IMR-90 (cell line): Measurements from ENCODE around the gene MSMP. TPM values are rescaled to one million over a fixed set of nuclear protein-coding genes. Genes with fewer than 3 reads are reported as not detected.

ENCODE experiments used
- ATAC-seq: fragments of 200-7000 bp; cut with Tn5 transposase; 2 replicates; pipeline ENCODE4 v1.9.1; 2020; ENCODE audit warnings: low read depth, mild to moderate bottlenecking, moderate library complexity
- BruUV-seq: library from RNA; stranded (reverse); fragments of 400-500 nt; replicated peaks from 2 replicates; lab custom pipeline; 2021; lab: Mats Ljungman, UMichigan
- CTCF ChIA-PET: fragments of 300-600 bp; formaldehyde crosslinking; extraction: SDS; loops from one replicate; lab custom pipeline; 2021; ENCODE audit warnings: antibody characterized with exemption; lab: Yijun Ruan, JAX
- POLR2A ChIA-PET: fragments of 300-600 bp; sonication (Branson Sonifier 250); formaldehyde crosslinking; loops from one replicate; lab custom pipeline; 2022; ENCODE audit warnings: antibody characterized with exemption; ENCODE audit not compliant: unreplicated experiment; lab: Charles Lee
- DNase-seq: peaks from one replicate; pipeline ENCODE4 v3.0.0; 2013
- H2AFZ ChIP-seq: replicated peaks from 2 replicates; pipeline ENCODE3; 2013; ENCODE audit warnings: low read length, mild to moderate bottlenecking; ENCODE audit not compliant: poor library complexity
- H2AK5ac ChIP-seq: 2 replicates; pipeline ENCODE4 v1.6.1; 2013; ENCODE audit warnings: low read depth, low read length, inconsistent platforms
- H2AK9ac ChIP-seq: replicated peaks from 2 replicates; pipeline ENCODE3; 2013; ENCODE audit warnings: mild to moderate bottlenecking, low read depth, low read length, moderate library complexity; ENCODE audit not compliant: poor library complexity
- H2BK120ac ChIP-seq: 2 replicates; pipeline ENCODE4 v1.6.1; 2013; ENCODE audit warnings: low read depth, low read length, inconsistent platforms
- H2BK15ac ChIP-seq: 3 replicates; pipeline ENCODE4 v1.6.1; 2013; ENCODE audit warnings: low read depth, low read length, inconsistent platforms
- H2BK20ac ChIP-seq: 2 replicates; pipeline ENCODE4 v1.6.1; 2013; ENCODE audit warnings: low read depth, mild to moderate bottlenecking, inconsistent platforms, low read length, moderate library complexity
- H2BK5ac ChIP-seq: 2 replicates; pipeline ENCODE4 v1.6.1; 2013; ENCODE audit warnings: mild to moderate bottlenecking, low read depth, low read length, inconsistent platforms; ENCODE audit not compliant: poor library complexity, severe bottlenecking
- H3K14ac ChIP-seq: replicated peaks from 2 replicates; pipeline ENCODE4 v1.6.1; 2013; ENCODE audit warnings: low read depth, low read length, inconsistent platforms
- H3K18ac ChIP-seq: 2 replicates; pipeline ENCODE4 v1.6.1; 2013; ENCODE audit warnings: low read depth, low read length, control low read depth
- H3K23ac ChIP-seq: 2 replicates; pipeline ENCODE4 v1.6.1; 2013; ENCODE audit warnings: low read depth, low read length, inconsistent platforms
- H3K27ac ChIP-seq: 2 replicates; pipeline ENCODE4 v1.5.1; 2013; ENCODE audit warnings: mild to moderate bottlenecking, control low read depth, low read length; ENCODE audit not compliant: insufficient read depth
- H3K27me3 ChIP-seq: 2 replicates; pipeline ENCODE4 v1.6.1; 2013; ENCODE audit warnings: low read length; ENCODE audit not compliant: control insufficient read depth, insufficient read depth
- H3K36me3 ChIP-seq: 2 replicates; pipeline ENCODE4 v1.6.1; 2013; ENCODE audit warnings: low read length, mixed read lengths; ENCODE audit not compliant: control insufficient read depth, insufficient read depth
- H3K4ac ChIP-seq: 2 replicates; pipeline ENCODE4 v1.6.1; 2013; ENCODE audit warnings: low read depth, low read length, inconsistent platforms
- H3K4me1 ChIP-seq: 2 replicates; pipeline ENCODE4 v1.6.1; 2013; ENCODE audit warnings: low read length, mixed read lengths; ENCODE audit not compliant: control insufficient read depth, insufficient read depth
- H3K4me2 ChIP-seq: 2 replicates; pipeline ENCODE4 v1.6.1; 2013; ENCODE audit warnings: low read depth, mild to moderate bottlenecking, control low read depth, low read length, moderate library complexity
- H3K4me3 ChIP-seq: 2 replicates; pipeline ENCODE4 v1.5.1; 2013; ENCODE audit warnings: low read depth, mild to moderate bottlenecking, control low read depth, low read length, moderate library complexity; ENCODE audit not compliant: insufficient read depth
- H3K56ac ChIP-seq: 2 replicates; pipeline ENCODE4 v1.6.1; 2013; ENCODE audit warnings: low read length, inconsistent platforms; ENCODE audit not compliant: insufficient read depth; ENCODE audit errors: extremely low read depth
- H3K79me1 ChIP-seq, 2 experiments: 2 replicates each; pipeline ENCODE4 v1.6.1; 2013; ENCODE audit warnings: low read length in 2 of 2, inconsistent platforms in 1 of 2, low read depth in 1 of 2
- H3K9ac ChIP-seq: 2 replicates; pipeline ENCODE4 v1.6.1; 2013; ENCODE audit warnings: low read depth, low read length, control low read depth
- H3K9me1 ChIP-seq: 2 replicates; pipeline ENCODE4 v1.6.1; 2013; ENCODE audit warnings: low read length, inconsistent platforms; ENCODE audit not compliant: insufficient read depth
- H3K9me3 ChIP-seq: 2 replicates; pipeline ENCODE4 v1.6.1; 2013; ENCODE audit warnings: low read length; ENCODE audit not compliant: control insufficient read depth, insufficient read depth
- H4K20me1 ChIP-seq: 2 replicates; pipeline ENCODE4 v1.6.1; 2013; ENCODE audit warnings: low read length, inconsistent platforms; ENCODE audit not compliant: insufficient read depth
- H4K5ac ChIP-seq: 2 replicates; pipeline ENCODE4 v1.6.1; 2013; ENCODE audit warnings: mild to moderate bottlenecking, low read depth, low read length, control low read depth
- H4K8ac ChIP-seq, 2 experiments: 2 replicates each; pipeline ENCODE4 v1.6.1; 2013; ENCODE audit warnings: low read depth in 2 of 2, low read length in 2 of 2, control low read depth in 1 of 2, inconsistent platforms in 1 of 2
- H4K91ac ChIP-seq: 2 replicates; pipeline ENCODE4 v1.6.1; 2013; ENCODE audit warnings: low read depth, low read length, inconsistent platforms; ENCODE audit not compliant: insufficient read depth
- BHLHE40 ChIP-seq: fragments of 150-350 bp; IDR thresholded peaks from 2 replicates; pipeline ENCODE4 v1.6.1; 2016; ENCODE audit warnings: mild to moderate bottlenecking, low read depth, low read length
- CEBPB ChIP-seq: IDR thresholded peaks from 2 replicates; pipeline ENCODE4 v1.6.1; 2012; ENCODE audit warnings: low read depth, low read length, improper control_type of control experiment
- CHD1 ChIP-seq: IDR thresholded peaks from 2 replicates; pipeline ENCODE4 v1.6.1; 2012; ENCODE audit warnings: low read depth, low read length, improper control_type of control experiment
- CTCF ChIP-seq: conservative IDR thresholded peaks from 2 replicates; pipeline ENCODE4 v1.5.1; 2012; ENCODE audit warnings: mild to moderate bottlenecking, low read depth, low read length, improper control_type of control experiment
- FOS ChIP-seq: fragments of 150-350 bp; IDR thresholded peaks from 2 replicates; pipeline ENCODE4 v1.6.1; 2016; ENCODE audit warnings: low read depth, low read length
- MAFK ChIP-seq: IDR thresholded peaks from 2 replicates; pipeline ENCODE4 v1.6.1; 2012; ENCODE audit warnings: low read depth, low read length, improper control_type of control experiment
- MAZ ChIP-seq: IDR thresholded peaks from 2 replicates; pipeline ENCODE4 v1.6.1; 2012; ENCODE audit warnings: low read depth, mild to moderate bottlenecking, low read length, improper control_type of control experiment, moderate library complexity, borderline replicate concordance
- MXI1 ChIP-seq: IDR thresholded peaks from 2 replicates; pipeline ENCODE4 v1.6.1; 2012; ENCODE audit warnings: low read depth, mild to moderate bottlenecking, low read length, moderate library complexity, borderline replicate concordance
- NFE2L2 ChIP-seq: fragments of 150-350 bp; IDR thresholded peaks from 2 replicates; pipeline ENCODE4 v1.6.1; 2016; ENCODE audit warnings: low read depth, mild to moderate bottlenecking, low read length
- POLR2A ChIP-seq: IDR thresholded peaks from 2 replicates; pipeline ENCODE4 v1.6.1; 2012; ENCODE audit warnings: mild to moderate bottlenecking, low read depth, low read length
- RAD21 ChIP-seq: IDR thresholded peaks from 2 replicates; pipeline ENCODE4 v1.6.1; 2012; ENCODE audit warnings: low read length, improper control_type of control experiment
- RCOR1 ChIP-seq: IDR thresholded peaks from 2 replicates; pipeline ENCODE4 v1.6.1; 2012; ENCODE audit warnings: mild to moderate bottlenecking, low read length, improper control_type of control experiment; ENCODE audit not compliant: insufficient replicate concordance
- RFX5 ChIP-seq: IDR thresholded peaks from 2 replicates; pipeline ENCODE4 v1.8.0; 2012; ENCODE audit warnings: low read depth, mild to moderate bottlenecking, low read length, moderate library complexity
- SMC3 ChIP-seq: fragments of 150-350 bp; IDR thresholded peaks from 2 replicates; pipeline ENCODE4 v1.6.1; 2016; ENCODE audit warnings: low read depth, mild to moderate bottlenecking, antibody characterized with exemption, low read length, moderate library complexity
- WGBS, 2 experiments: methylation state at CpG; one replicate each; pipeline versions ENCODE4 v1.1.5 to v1.1.7; 2013; ENCODE audit warnings: missing lambda C conversion rate in 2 of 2; ENCODE audit not compliant: insufficient read length in 1 of 2; ENCODE audit errors: extremely low coverage in 2 of 2; 5-methylcytosine and 5-hydroxymethylcytosine counted together
- dilution Hi-C: fragments of 300-500 bp; cut with HindIII; formaldehyde crosslinking; loops from one replicate; pipeline ENCODE4 v1.14.3; 2018; ENCODE audit warnings: low sequenced_read_pairs; ENCODE audit not compliant: unreplicated experiment
- in situ Hi-C: fragments of 300-500 bp; cut with MboI; formaldehyde crosslinking; loops from 3 replicates; pipeline ENCODE4 v1.14.3; 2019; ENCODE audit warnings: low sequenced_read_pairs, inconsistent platforms, mixed read lengths
- intact Hi-C: fragments of 100-400 bp; cut with micrococcal nuclease; formaldehyde crosslinking; loops from 2 replicates; pipeline ENCODE4 v1.10.0; 2022
- polyA plus RNA-seq, 3 experiments: library from polyadenylated mRNA; depleted of rRNA; stranded (reverse); fragments of >200 nt; gene quantifications; 2 replicates each; pipeline ENCODE4 v1.2.3, GENCODE V29; 2012; ENCODE audit warnings: low replicate concordance in 1 of 3
- total RNA-seq: library from RNA; depleted of rRNA; stranded (reverse); fragments of >200 nt; gene quantifications from 2 replicates; pipeline ENCODE4 v1.2.3, GENCODE V29; 2012
- TF ChIP-seq, protein P1 (sequence below): fragments of 150-350 bp; IDR thresholded peaks from 2 replicates; pipeline ENCODE4 v1.6.1; 2016; ENCODE audit warnings: low read depth, mild to moderate bottlenecking, low read length, moderate library complexity, borderline replicate concordance

MSMP gene
- total and polyA plus RNA-seq, 2 of the 4 experiments (the other 2 are of a cell fraction) = not detected

- H2AFZ ChIP-seq = no peak overlapping the region
- H3K9me3 ChIP-seq = no peaks in the 10 kb centered on the region
- TF ChIP-seq MXI1 = no peak
- TF ChIP-seq RCOR1 = no peak
- no peak for TF ChIP-seq CEBPB
- TF ChIP-seq FOS = no peak
- TF ChIP-seq BHLHE40 = no peak
- TF ChIP-seq CHD1 = no peak
- no peak for TF ChIP-seq NFE2L2
- TF ChIP-seq MAFK = no peak
- no peak for TF ChIP-seq SMC3
- no peak for TF ChIP-seq POLR2A
- TF ChIP-seq, protein P1, sequence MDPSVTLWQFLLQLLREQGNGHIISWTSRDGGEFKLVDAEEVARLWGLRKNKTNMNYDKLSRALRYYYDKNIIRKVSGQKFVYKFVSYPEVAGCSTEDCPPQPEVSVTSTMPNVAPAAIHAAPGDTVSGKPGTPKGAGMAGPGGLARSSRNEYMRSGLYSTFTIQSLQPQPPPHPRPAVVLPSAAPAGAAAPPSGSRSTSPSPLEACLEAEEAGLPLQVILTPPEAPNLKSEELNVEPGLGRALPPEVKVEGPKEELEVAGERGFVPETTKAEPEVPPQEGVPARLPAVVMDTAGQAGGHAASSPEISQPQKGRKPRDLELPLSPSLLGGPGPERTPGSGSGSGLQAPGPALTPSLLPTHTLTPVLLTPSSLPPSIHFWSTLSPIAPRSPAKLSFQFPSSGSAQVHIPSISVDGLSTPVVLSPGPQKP = no peak
- no peak for TF ChIP-seq MAZ
- TF ChIP-seq RAD21 = no peak
- TF ChIP-seq RFX5 = no peak
- TF ChIP-seq CTCF = no peak
- DNase-seq (no peak), ATAC-seq (no peak)
- BruUV-seq = no TSS peak
- peaks cover 20% of the 10 kb centered on the region for H4K20me1 ChIP-seq
- no peak overlapping the region for H3K4me3 ChIP-seq
- no peak overlapping the region for H2BK5ac ChIP-seq
- no peak overlapping the region for H2AK9ac ChIP-seq
- H3K4ac ChIP-seq = no peak overlapping the region
- in situ Hi-C loops (no loop called here), dilution Hi-C loops (no loop called here), intact Hi-C loops (no loop called here)
- H3K4me1 ChIP-seq = no peaks in the 10 kb centered on the region
- no peaks in the 10 kb centered on the region; the same call in none of the 2 replicates for H3K9me1 ChIP-seq
- ChIA-PET CTCF (interaction anchor here (0.7 to 1.5 kb wide), 3 partner anchors 15 to 53 kb away, joined by 3 to 4 read pairs (median 3); partner anchors contain the start of genes CCDC107 and RMRP), POLR2A (no interaction called here)
- H3K23ac ChIP-seq = no peak overlapping the region
- 100% methylated on average over 3 of the region's 21 CpGs; no CpG with 5 or more reads in 1 of the 2 experiments for WGBS, 2 experiments
- no peak overlapping the region for H3K4me2 ChIP-seq
- H2AK5ac ChIP-seq = no peak overlapping the region
- H4K5ac ChIP-seq = no peak overlapping the region
- no peak overlapping the region for H4K8ac ChIP-seq
- H4K91ac ChIP-seq = no peak overlapping the region
- no peak overlapping the region for H3K56ac ChIP-seq
- peaks cover 36 to 64% of the 10 kb centered on the region in 2 experiments for H3K79me1 ChIP-seq
- no peak overlapping the region for H2BK120ac ChIP-seq
- H2BK20ac ChIP-seq = no peak overlapping the region
- no peak overlapping the region for H2BK15ac ChIP-seq
- H3K9ac ChIP-seq = no peak overlapping the region
- peaks cover 82% of the 10 kb centered on the region for H3K36me3 ChIP-seq
- H3K14ac ChIP-seq = no peak overlapping the region
- no peak overlapping the region for H3K27ac ChIP-seq
- H3K18ac ChIP-seq = no peak overlapping the region
- H3K27me3 ChIP-seq = no peaks in the 10 kb centered on the region
Measured at GRCh38 chr9:35711501-35712428, 42.3 kb downstream of the MSMP start.
